NK-92 (cell line): ENCODE data around the gene DNAH10.

Experiments
- DNase-seq: peaks from one replicate; lab custom pipeline; 2025; ENCODE audit not compliant: unreplicated experiment; lab: John Stamatoyannopoulos, UW

DNAH10 gene

GRCh38 chr12:123840765-123841425, 78.8 kb downstream of the DNAH10 start:
- DNase-seq, result no peak

- no peak for DNase-seq
Measured at GRCh38 chr12:123843912-123844748, 82.0 kb downstream of the DNAH10 start.

- no peak for DNase-seq
Measured at GRCh38 chr12:123845881-123846280, 83.8 kb downstream of the DNAH10 start.

GRCh38 chr12:123846340-123846739, 84.2 kb downstream of the DNAH10 start:
- no peak for DNase-seq

DNA sequence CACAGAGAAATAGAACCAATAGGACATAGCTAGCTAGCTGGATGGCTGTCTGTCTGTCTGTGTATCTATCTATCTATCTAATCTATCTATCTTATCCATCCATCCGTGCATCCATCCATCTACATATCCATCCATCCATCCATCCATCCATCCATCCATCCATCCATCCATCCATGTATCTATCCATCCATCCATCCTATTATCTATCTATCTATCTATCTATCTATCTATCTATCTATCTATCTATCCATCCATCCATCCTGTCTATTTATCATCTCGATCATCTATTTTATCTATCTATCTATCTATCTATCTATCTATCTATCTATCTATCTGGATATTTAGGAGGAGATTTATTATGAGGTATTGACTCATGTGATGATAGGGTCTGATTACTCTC, 84.9 kb downstream of the DNAH10 start:
- DNase-seq, result no peak

GRCh38 chr12:123847876-123848275, 85.8 kb downstream of the DNAH10 start:
- DNase-seq, result no peak

DNA sequence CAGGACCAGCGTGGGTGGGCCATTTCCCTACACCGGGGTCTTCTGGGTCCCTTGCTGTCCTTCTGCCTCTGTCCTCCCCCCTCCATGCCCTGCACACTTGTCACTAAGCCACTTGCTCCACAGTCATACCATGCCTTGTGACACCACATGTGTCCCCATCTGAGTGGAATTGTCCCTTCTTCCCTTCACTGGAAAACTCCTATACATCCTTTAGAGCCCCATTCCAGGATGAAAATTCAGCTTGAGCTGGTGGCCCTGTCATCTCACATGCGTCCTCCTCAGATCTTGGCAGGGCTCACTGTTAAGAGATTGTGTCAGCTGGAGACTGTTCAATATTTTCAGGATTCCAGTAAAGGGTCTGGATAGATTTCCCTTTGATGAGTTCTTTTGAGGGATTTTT, 87.4 kb downstream of the DNAH10 start:
- no peak for DNase-seq

- no peak for DNase-seq
Measured at GRCh38 chr12:123850246-123851134, 88.4 kb downstream of the DNAH10 start.

DNA sequence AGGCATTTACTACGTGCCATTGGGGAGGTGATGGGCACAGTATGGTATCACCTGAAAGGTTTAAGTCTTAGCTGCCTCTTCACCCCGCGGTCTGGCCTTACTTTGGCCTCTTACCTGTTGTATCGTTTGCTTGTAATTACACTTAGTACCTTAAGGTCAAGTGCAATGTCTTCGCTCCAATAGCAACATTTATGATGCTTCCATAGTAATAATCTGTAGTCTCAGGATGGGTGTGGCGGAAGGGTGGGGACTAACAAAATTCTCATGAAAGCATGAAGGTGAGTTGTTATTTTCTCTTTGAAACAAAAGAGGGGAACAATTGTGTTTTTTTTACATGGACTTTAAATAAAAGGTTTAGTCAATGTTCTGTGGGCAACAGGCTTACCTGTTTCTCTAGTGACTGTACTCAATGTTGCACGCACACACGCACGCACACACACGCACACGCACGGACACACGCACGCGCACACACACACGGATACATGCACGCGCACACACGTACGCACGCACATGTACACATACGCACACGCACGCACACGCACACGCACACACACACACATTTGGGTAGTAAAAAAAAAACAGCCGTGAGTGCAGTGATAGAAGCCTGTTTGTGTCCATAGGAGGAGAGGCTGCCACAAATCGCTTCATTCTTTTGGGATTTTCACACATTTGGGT, 91.4 kb downstream of the DNAH10 start:
- DNase-seq, result no peak

DNA sequence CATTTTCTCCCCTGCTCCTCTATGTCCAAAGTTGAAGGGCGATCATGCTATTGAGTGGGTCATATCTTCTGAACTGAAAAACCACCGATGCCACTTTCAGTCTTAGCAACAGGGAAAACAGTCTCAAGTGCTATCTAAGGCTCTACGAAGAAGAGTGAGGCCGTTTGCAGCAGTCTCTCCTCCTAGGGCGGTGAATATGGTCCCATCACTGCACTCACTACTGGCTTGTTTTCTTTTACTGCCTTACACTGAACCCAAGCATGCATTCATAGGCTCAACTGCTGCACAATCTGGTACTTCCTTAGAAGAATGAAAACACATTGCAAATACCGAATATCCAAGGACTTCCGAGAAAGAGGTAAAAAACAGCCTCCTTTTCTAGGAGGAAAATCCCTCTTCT, 92.1 kb downstream of the DNAH10 start:
- no peak for DNase-seq

DNA sequence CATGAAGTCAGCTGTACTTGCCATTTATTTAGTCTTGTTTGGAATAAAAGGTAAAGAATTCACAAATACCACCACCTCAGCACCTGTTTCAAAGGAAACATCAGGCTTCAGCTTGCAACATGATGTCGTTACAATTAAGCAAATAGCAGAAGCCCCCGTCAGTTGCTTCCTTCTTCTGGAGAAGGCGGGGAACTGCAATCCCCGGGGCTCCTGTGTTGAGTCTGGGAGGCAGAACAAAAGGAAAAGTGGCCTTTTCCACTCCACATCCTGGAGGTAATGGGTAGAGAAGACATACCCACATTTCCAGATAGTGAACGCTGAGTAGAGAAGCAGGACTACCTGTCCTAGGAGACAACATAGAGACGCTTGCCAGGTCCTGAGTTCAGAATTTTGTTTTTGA, 92.8 kb downstream of the DNAH10 start:
- DNase-seq, result no peak

- no peak for DNase-seq
Measured at GRCh38 chr12:123856681-123857080, 94.6 kb downstream of the DNAH10 start.

DNA sequence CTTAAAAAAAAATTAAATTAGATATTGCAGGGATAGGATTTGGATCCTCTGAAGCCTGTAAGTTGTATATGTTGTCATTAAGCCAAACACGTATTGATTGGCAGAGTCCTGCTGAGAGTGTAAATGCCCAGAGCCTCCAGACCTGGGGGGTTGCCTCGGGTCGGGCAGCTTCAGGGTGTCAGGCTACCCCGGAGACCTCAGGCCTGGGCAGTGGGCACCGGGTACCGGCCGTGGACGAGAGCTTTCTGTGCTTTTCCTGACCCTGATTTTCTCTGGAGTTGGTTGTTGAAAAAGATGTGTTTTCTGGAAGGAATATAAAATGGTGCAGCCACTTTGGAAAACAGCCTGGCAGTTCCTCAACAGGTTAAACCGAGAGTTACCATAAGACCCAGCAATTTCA, 96.1 kb downstream of the DNAH10 start:
- no peak for DNase-seq

DNA sequence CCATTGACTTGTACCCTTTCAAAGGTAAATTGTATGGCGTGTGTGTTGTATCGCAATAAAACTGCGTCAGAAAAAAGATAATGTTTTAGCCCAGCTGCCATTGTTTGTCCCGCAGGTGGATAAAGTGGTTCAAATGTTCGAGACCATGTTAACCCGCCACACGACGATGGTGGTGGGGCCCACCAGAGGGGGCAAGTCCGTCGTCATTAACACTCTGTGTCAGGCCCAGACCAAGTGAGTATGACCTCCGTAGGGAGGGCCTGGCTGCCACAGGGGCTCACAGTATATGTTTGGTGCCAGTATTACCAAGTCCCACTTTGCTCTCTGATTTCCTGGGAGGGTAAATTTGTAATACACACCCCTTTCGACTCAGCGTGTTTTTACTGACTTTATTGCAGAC, 96.9 kb downstream of the DNAH10 start:
- no peak for DNase-seq

GRCh38 chr12:123860377-123860776, 98.3 kb downstream of the DNAH10 start:
- no peak for DNase-seq

DNA sequence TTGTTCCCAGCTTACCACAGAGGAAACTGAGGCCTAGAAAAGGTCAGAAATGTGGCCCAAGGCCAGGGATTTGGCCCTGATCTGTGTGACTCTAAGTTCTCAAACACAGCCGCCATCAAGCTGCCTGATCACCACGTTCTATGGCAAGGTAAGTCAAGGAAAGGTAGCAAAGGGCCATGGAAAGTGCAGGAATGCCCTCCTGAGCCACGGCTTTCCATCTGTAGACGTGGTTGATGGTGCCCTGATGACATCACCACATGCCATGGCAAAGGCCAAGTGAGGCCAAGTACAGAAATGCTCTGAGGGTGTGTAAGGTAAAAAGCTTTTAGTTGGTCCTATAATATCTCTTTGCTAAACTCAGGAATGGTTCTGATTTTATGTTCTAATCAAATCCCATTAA, 99.3 kb downstream of the DNAH10 start:
- DNase-seq, result no peak

GRCh38 chr12:123867141-123867540, 105.0 kb downstream of the DNAH10 start:
- DNase-seq, result no peak

DNA sequence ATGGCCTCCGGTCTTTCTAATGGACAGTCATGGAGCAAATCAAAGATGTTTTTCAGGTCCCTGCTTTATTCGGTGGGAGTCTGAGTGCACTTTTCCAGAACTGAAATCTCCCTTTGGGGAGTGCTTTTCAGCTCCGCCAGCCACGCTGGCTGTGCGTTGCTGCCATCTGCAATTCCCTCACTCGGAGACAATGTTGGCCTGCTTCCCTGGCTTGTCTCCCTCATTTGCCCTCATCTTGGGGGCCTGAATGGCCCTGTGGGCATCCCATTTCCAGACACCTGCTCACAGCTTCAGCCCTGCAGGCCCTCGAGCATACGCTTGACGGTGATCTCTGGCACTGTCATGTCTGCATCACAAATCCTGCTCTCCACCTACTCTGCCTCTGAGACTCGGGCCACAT, 106.7 kb downstream of the DNAH10 start:
- no peak for DNase-seq

GRCh38 chr12:123873793-123874192, 111.7 kb downstream of the DNAH10 start:
- no peak for DNase-seq

DNA sequence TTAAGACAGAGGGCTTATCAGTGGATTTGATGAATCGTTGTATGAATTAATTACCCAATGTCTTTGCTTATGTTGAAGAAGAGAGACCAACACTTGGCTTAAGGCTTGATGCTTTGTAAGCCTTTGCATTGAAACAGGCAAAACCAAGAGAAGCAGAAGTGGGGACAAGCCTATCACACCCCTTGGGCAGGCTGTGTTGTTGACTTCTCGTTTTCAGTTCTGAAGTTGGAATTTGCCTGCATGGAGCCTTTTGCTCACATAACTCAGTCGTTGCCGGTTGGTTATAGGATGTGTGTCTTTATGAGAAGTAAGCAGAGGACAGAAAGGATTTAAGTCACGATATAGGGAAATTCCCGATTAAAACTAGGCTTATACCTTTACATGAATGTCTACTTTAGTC, 115.9 kb downstream of the DNAH10 start:
- no peak for DNase-seq

DNA sequence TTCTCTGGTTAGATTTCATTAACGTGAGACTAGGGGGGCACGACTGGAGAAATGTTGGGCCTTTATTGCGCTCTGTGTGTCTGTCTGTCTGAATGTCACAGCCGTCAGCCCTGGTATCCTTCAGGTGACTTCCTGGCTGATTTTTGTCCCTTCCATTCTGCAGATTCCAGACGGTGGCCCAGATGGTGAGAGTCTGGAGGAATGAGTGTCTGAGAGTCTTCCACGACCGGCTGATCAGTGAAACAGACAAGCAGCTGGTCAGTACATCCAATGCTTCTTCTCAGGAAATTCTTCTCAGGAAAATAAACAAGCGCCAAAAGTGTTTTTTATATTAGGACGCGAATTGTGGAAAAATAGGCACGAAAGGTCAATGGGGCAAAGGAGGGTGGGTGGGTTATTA, 117.0 kb downstream of the DNAH10 start:
- DNase-seq, result no peak
